ENCODE measurements around the gene PTPN20. TPM values are rescaled to one million over a fixed set of nuclear protein-coding genes. Genes with fewer than 3 reads are reported as not detected.

Gene PTPN20
- total RNA-seq, 2 donors from 2014 or later, result 0.99 to 4.4 TPM

- H3K4me3 ChIP-seq, result no peak overlapping the region
- no peaks in the 10 kb centered on the region for H3K9me3 ChIP-seq
- no peaks in the 10 kb centered on the region for H3K36me3 ChIP-seq (replicated peaks in 1 of 2; ENCODE audit: insufficient read depth in 1 of 2, low read depth in 2 of 2)
- no peak for TF ChIP-seq POLR2A (IDR thresholded peaks at IDR 0.05)
- TF ChIP-seq CTCF (IDR thresholded peaks at IDR 0.05), result no peak
- no peak overlapping the region for H3K27ac ChIP-seq
- intact Hi-C loops (cut with DNase I), result no loop called here
- ATAC-seq (no peak), DNase-seq (no peak)
- no peaks in the 10 kb centered on the region for H3K27me3 ChIP-seq
- WGBS, 2 donors, result 75 to 82% methylated on average over 5 to 7 of the region's 7 CpGs
- no peaks in the 10 kb centered on the region for H3K4me1 ChIP-seq
Observed at GRCh38 chr10:47036771-47037170, 125.5 kb downstream of the PTPN20 start.

DNA sequence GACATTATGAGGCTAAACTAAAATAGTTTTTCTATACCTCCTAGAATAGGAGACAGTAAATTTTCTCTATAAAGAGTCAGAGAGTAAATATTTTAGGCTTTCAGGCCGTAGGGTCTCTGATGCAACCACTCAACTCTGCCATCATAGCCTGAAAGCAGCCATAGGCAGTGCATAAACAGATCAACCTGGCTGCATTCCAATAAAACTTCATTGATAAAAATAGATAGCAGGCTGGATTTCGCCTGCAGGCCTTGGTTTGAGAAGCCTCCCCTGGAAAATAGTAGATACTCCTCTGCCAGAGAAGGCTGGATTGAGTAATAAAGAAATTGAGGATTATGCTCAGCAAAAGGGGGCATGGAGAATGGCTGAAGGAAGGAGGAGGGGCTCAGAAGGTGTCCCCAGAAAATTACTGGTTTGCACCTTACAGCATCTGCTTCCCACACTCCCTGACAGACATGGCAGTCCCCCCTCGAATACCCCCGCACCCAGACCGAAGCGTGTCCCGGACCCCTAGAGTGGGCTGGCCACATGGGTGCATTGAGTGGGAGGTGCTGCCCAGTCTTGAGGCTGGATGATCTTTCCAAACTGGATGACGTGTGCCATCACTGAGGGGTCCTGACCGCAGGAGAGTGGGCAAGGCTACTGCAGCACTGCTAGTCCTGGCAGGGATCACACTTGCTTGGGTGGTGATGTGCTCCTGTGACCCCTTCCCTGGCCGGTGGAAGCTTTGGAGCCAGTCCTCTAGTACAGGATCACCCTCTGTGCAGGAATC lies 126.6 kb downstream of the PTPN20 start:
- no peaks in the 10 kb centered on the region for H3K9me3 ChIP-seq
- no peaks in the 10 kb centered on the region for H3K27me3 ChIP-seq
- no peak overlapping the region for H3K4me3 ChIP-seq
- no peaks in the 10 kb centered on the region for H3K4me1 ChIP-seq
- 76 to 84% methylated on average over 7 to 10 of the region's 10 CpGs for WGBS, 2 donors
- TF ChIP-seq POLR2A (IDR thresholded peaks at IDR 0.05) (no peak), CTCF (IDR thresholded peaks at IDR 0.05) (no peak)
- ATAC-seq (no peak), DNase-seq (no peak)
- no peaks in the 10 kb centered on the region for H3K36me3 ChIP-seq (replicated peaks in 1 of 2; ENCODE audit: insufficient read depth in 1 of 2, low read depth in 2 of 2)
- intact Hi-C loops (cut with DNase I), result no loop called here
- H3K27ac ChIP-seq, result no peak overlapping the region

GRCh38 chr10:47038881-47039561 lies 127.8 kb downstream of the PTPN20 start:
- no peak for DNase-seq
- intact Hi-C loops (cut with DNase I), result no loop called here
- Histone ChIP-seq H3K4me1 (no peaks in the 10 kb centered on the region), H3K27ac (no peak overlapping the region), H3K4me3 (no peak overlapping the region), H3K9me3 (no peaks in the 10 kb centered on the region), H3K36me3 (replicated peaks in 1 of 2; ENCODE audit: insufficient read depth in 1 of 2, low read depth in 2 of 2) (no peaks in the 10 kb centered on the region), H3K27me3 (no peaks in the 10 kb centered on the region)
- ATAC-seq, result no peak
- WGBS, 2 donors, result 62 to 69% methylated on average over 12 of the region's 12 CpGs
- TF ChIP-seq CTCF (IDR thresholded peaks at IDR 0.05), result no peak

- no peaks in the 10 kb centered on the region for H3K36me3 ChIP-seq (replicated peaks in 1 of 2; ENCODE audit: insufficient read depth in 1 of 2, low read depth in 2 of 2)
- TF ChIP-seq POLR2A (IDR thresholded peaks at IDR 0.05) (no peak), CTCF (IDR thresholded peaks at IDR 0.05) (no peak)
- H3K4me3 ChIP-seq, result no peak overlapping the region
- H3K4me1 ChIP-seq, result no peaks in the 10 kb centered on the region
- no peak for ATAC-seq
- no peaks in the 10 kb centered on the region for H3K27me3 ChIP-seq
- intact Hi-C loops (cut with DNase I), result no loop called here
- no peak for DNase-seq
- H3K9me3 ChIP-seq, result no peaks in the 10 kb centered on the region
- 60 to 63% methylated on average over 4 of the region's 4 CpGs for whole genome bisulfite sequencing, 2 donors
- H3K27ac ChIP-seq, result no peak overlapping the region
Observed at GRCh38 chr10:47039562-47039913, 128.3 kb downstream of the PTPN20 start.

Measured in body of pancreas (tissue), 4 donors.